ENCODE results near the gene CSMD2. TPM values are rescaled to one million over a fixed set of nuclear protein-coding genes. Genes with fewer than 3 reads are reported as not detected.

Gene CSMD2
- total RNA-seq, 1 experiment from 2014 or later = not detected

GRCh38 chr1:33797849-33798248 is 367.2 kb downstream of the CSMD2 start:
- ChIA-PET CTCF (no interaction called here), POLR2A (ENCODE audit: unreplicated experiment) (no interaction called here)
- intact Hi-C loops (cut with micrococcal nuclease; ENCODE audit: unreplicated experiment) = no loop called here
- Histone ChIP-seq H2AFZ (no peak overlapping the region), H3K36me3 (ENCODE audit: low read depth) (no peaks in the 10 kb centered on the region), H3K4me2 (no peak overlapping the region), H3K27me3 (ENCODE audit: insufficient read depth, low read depth) (no peaks in the 10 kb centered on the region), H3K27ac (no peak overlapping the region), H3K9me2 (ENCODE audit: insufficient read depth) (no peaks in the 10 kb centered on the region), H4K20me1 (ENCODE audit: insufficient read depth) (no peaks in the 10 kb centered on the region), H3K4me1 (replicated peaks; ENCODE audit: insufficient read depth) (no peaks in the 10 kb centered on the region), H3F3A (ENCODE audit: insufficient read depth, low read depth) (no peaks in the 10 kb centered on the region), H3K9me3 (ENCODE audit: insufficient read depth, low read depth) (no peaks in the 10 kb centered on the region), H3K4me3 (no peak overlapping the region), H3K79me2 (ENCODE audit: low read depth) (no peaks in the 10 kb centered on the region)
- TF ChIP-seq EZH2 (IDR thresholded peaks at IDR 0.05; ENCODE audit: low read depth) (no peak), CTCF (conservative IDR thresholded peaks at IDR 0.05) (no peak)
- no peak for DNase-seq
- BruUV-seq (replicated peaks) = no TSS peak

- H3K4me3 ChIP-seq = no peak overlapping the region
- BruUV-seq (replicated peaks) = no TSS peak
- DNase-seq = no peak
- no peaks in the 10 kb centered on the region for H3K36me3 ChIP-seq (ENCODE audit: low read depth)
- no peak overlapping the region for H2AFZ ChIP-seq
- H3K9me2 ChIP-seq (ENCODE audit: insufficient read depth) = no peaks in the 10 kb centered on the region
- H3K79me2 ChIP-seq (ENCODE audit: low read depth) = no peaks in the 10 kb centered on the region
- H3K27me3 ChIP-seq (ENCODE audit: insufficient read depth, low read depth) = no peaks in the 10 kb centered on the region
- TF ChIP-seq EZH2 (IDR thresholded peaks at IDR 0.05; ENCODE audit: low read depth) (no peak), CTCF (conservative IDR thresholded peaks at IDR 0.05) (no peak)
- H3K27ac ChIP-seq = no peak overlapping the region
- intact Hi-C loops (cut with micrococcal nuclease; ENCODE audit: unreplicated experiment) = no loop called here
- H3K4me2 ChIP-seq = no peak overlapping the region
- no peaks in the 10 kb centered on the region for H3K4me1 ChIP-seq (replicated peaks; ENCODE audit: insufficient read depth)
- CTCF ChIA-PET = no interaction called here
- H3F3A ChIP-seq (ENCODE audit: insufficient read depth, low read depth) = no peaks in the 10 kb centered on the region
- POLR2A ChIA-PET (ENCODE audit: unreplicated experiment) = no interaction called here
- no peaks in the 10 kb centered on the region for H4K20me1 ChIP-seq (ENCODE audit: insufficient read depth)
- H3K9me3 ChIP-seq (ENCODE audit: insufficient read depth, low read depth) = no peaks in the 10 kb centered on the region
Measured at GRCh38 chr1:33792651-33793050, 372.4 kb downstream of the CSMD2 start.

GRCh38 chr1:33792216-33792615 is 372.8 kb downstream of the CSMD2 start:
- no TSS peak for BruUV-seq (replicated peaks)
- no peak overlapping the region for H3K4me2 ChIP-seq
- H3K4me3 ChIP-seq = no peak overlapping the region
- no peak for TF ChIP-seq CTCF (conservative IDR thresholded peaks at IDR 0.05)
- TF ChIP-seq EZH2 (IDR thresholded peaks at IDR 0.05; ENCODE audit: low read depth) = no peak
- no peak overlapping the region for H2AFZ ChIP-seq
- no peaks in the 10 kb centered on the region for H3K36me3 ChIP-seq (ENCODE audit: low read depth)
- ChIA-PET CTCF (no interaction called here), POLR2A (ENCODE audit: unreplicated experiment) (no interaction called here)
- DNase-seq = no peak
- no peaks in the 10 kb centered on the region for H4K20me1 ChIP-seq (ENCODE audit: insufficient read depth)
- no peaks in the 10 kb centered on the region for H3K9me3 ChIP-seq (ENCODE audit: insufficient read depth, low read depth)
- no peak overlapping the region for H3K27ac ChIP-seq
- no peaks in the 10 kb centered on the region for H3K27me3 ChIP-seq (ENCODE audit: insufficient read depth, low read depth)
- no peaks in the 10 kb centered on the region for H3F3A ChIP-seq (ENCODE audit: insufficient read depth, low read depth)
- intact Hi-C loops (cut with micrococcal nuclease; ENCODE audit: unreplicated experiment) = no loop called here
- H3K9me2 ChIP-seq (ENCODE audit: insufficient read depth) = no peaks in the 10 kb centered on the region
- H3K79me2 ChIP-seq (ENCODE audit: low read depth) = no peaks in the 10 kb centered on the region
- no peaks in the 10 kb centered on the region for H3K4me1 ChIP-seq (replicated peaks; ENCODE audit: insufficient read depth)

Measured in PC-9 (cell line).